ENCODE measurements around the gene PUS10. TPM values are rescaled to one million over a fixed set of nuclear protein-coding genes. Genes with fewer than 3 reads are reported as not detected.

Gene PUS10
- polyA plus RNA-seq, 3 donors = 2.0 to 3.0 (median 2.8) TPM

DNA sequence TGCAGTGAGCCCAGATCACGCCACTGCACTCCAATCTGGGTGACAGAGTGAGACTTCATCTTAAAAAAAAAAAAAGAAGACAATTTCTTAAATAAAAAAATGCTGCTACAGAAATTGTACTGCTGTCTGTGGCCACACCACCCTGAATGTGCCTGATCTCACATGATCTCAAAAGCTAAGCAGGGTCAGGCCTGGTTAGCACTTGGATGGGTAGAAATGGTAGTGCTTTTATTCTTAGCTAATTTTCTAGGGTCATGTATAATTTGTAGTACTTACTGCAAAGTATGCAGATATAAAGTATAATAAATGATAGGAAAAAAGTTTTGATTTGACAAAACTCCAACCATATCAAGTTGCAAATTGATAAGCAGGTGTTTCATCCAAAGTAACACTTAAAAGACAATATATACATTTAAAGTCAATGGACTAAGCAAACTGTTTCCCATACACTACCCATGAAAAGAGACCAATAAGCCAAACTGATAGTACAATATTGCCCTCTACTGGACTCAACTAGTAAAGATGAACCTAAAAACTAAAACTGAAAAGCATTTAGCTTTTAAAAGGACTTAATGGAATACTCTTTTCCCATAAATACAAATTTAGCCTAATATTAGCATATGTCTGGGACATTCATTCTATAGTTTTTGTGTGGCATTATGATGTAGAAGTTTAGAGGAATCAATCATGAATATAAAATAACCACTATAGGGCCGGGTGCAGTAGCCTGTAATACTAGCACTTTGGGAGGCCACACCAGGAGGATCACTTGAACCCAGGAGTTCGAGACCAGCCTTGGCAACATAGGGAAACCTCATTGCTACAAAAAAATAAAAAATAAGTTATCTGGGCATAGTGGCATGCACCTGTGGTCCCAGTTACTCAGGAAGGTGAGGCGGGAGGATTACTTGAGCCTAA, 19.2 kb downstream of the PUS10 start:
- Mint-ChIP-seq H3K9me3 (no peaks in the 10 kb centered on the region), H3K4me3 (no peak overlapping the region), H3K27ac (peak overlapping the region in 2 of 7 donors; percentile 35 to 63), H3K36me3 (peaks cover 0 to 10% of the 10 kb centered on the region in 2 donors), H3K4me1 (peaks cover 15% of the 10 kb centered on the region), H3K27me3 (ENCODE audit: low read depth in 3 of 3) (peaks cover 0 to under 1% (median 0%) of the 10 kb centered on the region in 3 donors)
- Histone ChIP-seq H4K20me1 (ENCODE audit: insufficient read depth, low read length) (no peaks in the 10 kb centered on the region), H2AFZ (ENCODE audit: insufficient read depth, low read depth, low read length, poor library complexity, severe bottlenecking) (no peak overlapping the region), H3K9me3 (replicated peaks in 1 of 2; ENCODE audit: control insufficient read depth in 1 of 2, insufficient read depth in 1 of 2, low read length in 2 of 2) (no peaks in the 10 kb centered on the region), H3K36me3 (replicated peaks in 1 of 2; ENCODE audit: control insufficient read depth in 1 of 2, insufficient read depth in 2 of 2, low read length in 2 of 2) (no peaks in the 10 kb centered on the region), H3K4me1 (ENCODE audit: control insufficient read depth in 1 of 2, insufficient read depth in 2 of 2, low read length in 2 of 2) (peaks cover 4 to 8% of the 10 kb centered on the region in 2 donors), H3K27me3 (ENCODE audit: control insufficient read depth in 2 of 2, insufficient read depth in 2 of 2, low read length in 2 of 2) (no peaks in the 10 kb centered on the region), H3K27ac (ENCODE audit: low read depth in 1 of 2, low read length in 2 of 2) (no peak overlapping the region), H3K4me2 (replicated peaks; ENCODE audit: extremely low read depth, low read length, poor library complexity, severe bottlenecking) (no peak overlapping the region), H3K9ac (ENCODE audit: insufficient read depth, low read length, poor library complexity, severe bottlenecking) (no peak overlapping the region), H3K4me3 (replicated peaks in 1 of 3; ENCODE audit: low read depth in 2 of 3, low read length in 3 of 3) (no peak overlapping the region), H3K79me2 (ENCODE audit: insufficient read depth, low read length) (no peaks in the 10 kb centered on the region)
- TF ChIP-seq, protein P1, sequence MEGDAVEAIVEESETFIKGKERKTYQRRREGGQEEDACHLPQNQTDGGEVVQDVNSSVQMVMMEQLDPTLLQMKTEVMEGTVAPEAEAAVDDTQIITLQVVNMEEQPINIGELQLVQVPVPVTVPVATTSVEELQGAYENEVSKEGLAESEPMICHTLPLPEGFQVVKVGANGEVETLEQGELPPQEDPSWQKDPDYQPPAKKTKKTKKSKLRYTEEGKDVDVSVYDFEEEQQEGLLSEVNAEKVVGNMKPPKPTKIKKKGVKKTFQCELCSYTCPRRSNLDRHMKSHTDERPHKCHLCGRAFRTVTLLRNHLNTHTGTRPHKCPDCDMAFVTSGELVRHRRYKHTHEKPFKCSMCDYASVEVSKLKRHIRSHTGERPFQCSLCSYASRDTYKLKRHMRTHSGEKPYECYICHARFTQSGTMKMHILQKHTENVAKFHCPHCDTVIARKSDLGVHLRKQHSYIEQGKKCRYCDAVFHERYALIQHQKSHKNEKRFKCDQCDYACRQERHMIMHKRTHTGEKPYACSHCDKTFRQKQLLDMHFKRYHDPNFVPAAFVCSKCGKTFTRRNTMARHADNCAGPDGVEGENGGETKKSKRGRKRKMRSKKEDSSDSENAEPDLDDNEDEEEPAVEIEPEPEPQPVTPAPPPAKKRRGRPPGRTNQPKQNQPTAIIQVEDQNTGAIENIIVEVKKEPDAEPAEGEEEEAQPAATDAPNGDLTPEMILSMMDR (IDR thresholded peaks at IDR 0.05) = peak; percentile 87
- WGBS (ENCODE audit: insufficient coverage) = no CpG with 5 or more reads among the region's 4 CpGs
- DNase-seq = peak in 2 of 3 donors; percentile 57 to 69
- intact Hi-C loops (cut with micrococcal nuclease) = loop anchor here (2.0 to 10.0 kb wide), 5 partner anchors 72 to 292 kb away; partner anchors contain the start of gene REL (in 1 of the 2)

DNA sequence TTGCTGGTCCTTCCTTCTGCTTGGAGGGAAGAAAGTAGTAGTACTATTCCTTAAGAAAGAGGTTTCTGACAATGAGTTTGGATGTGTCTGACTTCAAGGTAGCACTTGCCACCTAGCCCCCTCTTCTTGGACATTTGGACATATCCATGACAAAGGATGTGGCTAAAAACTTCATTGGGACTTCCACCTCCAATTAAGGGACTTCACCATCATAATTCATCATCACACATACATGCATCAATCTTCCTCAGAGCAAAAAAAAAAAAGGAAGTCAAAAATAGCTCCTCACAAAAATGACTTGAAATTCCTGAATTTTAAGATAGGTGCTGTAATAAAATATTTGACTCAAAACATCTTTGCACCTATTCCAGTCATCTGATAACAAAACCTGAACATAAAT, 23.9 kb downstream of the PUS10 start:
- TF ChIP-seq, protein P1 (IDR thresholded peaks at IDR 0.05) = no peak
- H3K4me1 ChIP-seq (ENCODE audit: control insufficient read depth in 1 of 2, insufficient read depth in 2 of 2, low read length in 2 of 2) = peaks cover 11 to 25% of the 10 kb centered on the region in 2 donors
- H3K27ac Mint-ChIP-seq = peak overlapping the region; percentile 50 to 95 (median 77)
- H2AFZ ChIP-seq (ENCODE audit: insufficient read depth, low read depth, low read length, poor library complexity, severe bottlenecking) = no peak overlapping the region
- H3K36me3 ChIP-seq (replicated peaks in 1 of 2; ENCODE audit: control insufficient read depth in 1 of 2, insufficient read depth in 2 of 2, low read length in 2 of 2) = no peaks in the 10 kb centered on the region
- no peak overlapping the region for H3K4me2 ChIP-seq (replicated peaks; ENCODE audit: extremely low read depth, low read length, poor library complexity, severe bottlenecking)
- intact Hi-C loops (cut with micrococcal nuclease) = loop anchor here (10.0 kb wide), 2 partner anchors 69 to 109 kb away; partner anchors contain the start of gene REL (in 1 of the 2)
- no peak overlapping the region for H3K27ac ChIP-seq (ENCODE audit: low read depth in 1 of 2, low read length in 2 of 2)
- H3K27me3 ChIP-seq (ENCODE audit: control insufficient read depth in 2 of 2, insufficient read depth in 2 of 2, low read length in 2 of 2) = no peaks in the 10 kb centered on the region
- peaks cover 36% of the 10 kb centered on the region for H3K4me1 Mint-ChIP-seq
- no peak overlapping the region for H3K4me3 ChIP-seq (replicated peaks in 1 of 3; ENCODE audit: low read depth in 2 of 3, low read length in 3 of 3)
- peaks cover 10 to 11% of the 10 kb centered on the region in 2 donors for H3K9me3 ChIP-seq (replicated peaks in 1 of 2; ENCODE audit: control insufficient read depth in 1 of 2, insufficient read depth in 1 of 2, low read length in 2 of 2)
- H3K9me3 Mint-ChIP-seq = peaks cover 0 to 17% (median 13%) of the 10 kb centered on the region in 7 donors
- H4K20me1 ChIP-seq (ENCODE audit: insufficient read depth, low read length) = no peaks in the 10 kb centered on the region
- H3K9ac ChIP-seq (ENCODE audit: insufficient read depth, low read length, poor library complexity, severe bottlenecking) = no peak overlapping the region
- H3K36me3 Mint-ChIP-seq = peaks cover 5 to 12% of the 10 kb centered on the region in 2 donors
- no peaks in the 10 kb centered on the region for H3K79me2 ChIP-seq (ENCODE audit: insufficient read depth, low read length)
- DNase-seq = peak in 1 of 3 donors; percentile 52
- H3K27me3 Mint-ChIP-seq (ENCODE audit: low read depth in 3 of 3) = peaks cover 0 to 4% (median 0%) of the 10 kb centered on the region in 3 donors
- H3K4me3 Mint-ChIP-seq = no peak overlapping the region

All from CD14-positive monocyte (primary cell).